NOMO-1 treated with dmso at 0.1 percent for 144 hours (cell line): ENCODE measurements around the gene KLK15.
A peak's percentile ranks its signal among the peaks of the same experiment; 100 is the strongest.

Source experiments
- DNase-seq: peaks from one replicate; lab custom pipeline; 2025; ENCODE audit not compliant: unreplicated experiment; lab: John Stamatoyannopoulos, UW

KLK15 gene

GRCh38 chr19:50778906-50779430, 54.4 kb downstream of the KLK15 start:
- no peak for DNase-seq

DNA sequence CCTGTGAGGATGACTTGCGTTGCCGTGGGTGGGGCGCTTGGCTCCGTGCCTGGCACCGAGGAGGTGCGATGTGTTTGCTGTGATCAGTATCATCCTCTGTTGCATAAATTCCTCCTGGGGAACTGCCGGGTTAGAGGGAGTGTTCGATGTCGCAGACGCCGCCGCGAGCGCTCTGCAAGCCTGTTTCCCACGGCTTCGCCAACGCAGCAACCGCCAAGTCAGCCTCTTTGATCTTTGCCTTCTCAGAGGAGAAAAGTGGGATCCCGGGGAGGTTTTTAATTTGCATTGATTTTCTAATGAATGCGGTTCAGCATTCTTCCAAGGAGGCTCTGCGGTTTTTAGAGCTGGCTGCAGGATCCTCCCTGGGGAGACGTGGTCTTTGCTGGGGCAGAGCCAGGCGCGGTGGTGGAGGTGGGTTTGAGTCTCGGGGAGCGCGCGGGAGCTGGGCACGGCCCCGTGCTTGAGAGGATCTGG, 55.5 kb downstream of the KLK15 start:
- peak; percentile 65 for DNase-seq

GRCh38 chr19:50777261-50777660, 56.1 kb downstream of the KLK15 start:
- no peak for DNase-seq

DNA sequence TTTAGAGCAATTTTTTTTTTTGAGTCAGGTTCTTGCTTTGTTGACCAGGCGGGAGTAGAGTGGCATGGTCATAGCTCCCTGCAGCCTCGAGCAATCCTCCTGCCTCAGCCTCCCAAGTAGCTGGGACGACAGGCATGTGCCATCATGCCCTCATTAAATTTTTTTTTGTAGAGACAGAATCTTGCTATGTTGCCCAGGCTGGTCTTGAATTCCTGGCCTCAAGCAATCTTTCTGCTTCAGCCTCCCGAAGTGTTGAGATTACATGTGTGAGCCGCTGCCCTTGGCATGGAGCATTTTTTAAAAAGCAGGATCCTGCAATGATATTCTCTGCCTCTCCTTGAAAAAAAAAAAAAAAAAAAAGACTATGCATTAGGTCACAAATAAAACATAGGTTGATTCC, 57.2 kb downstream of the KLK15 start:
- DNase-seq: no peak
